HG03571 (cell line): ENCODE results near the gene MT4.

Source experiments
- ATAC-seq: cut with Tn5 transposase; IDR thresholded peaks from one replicate; pipeline ENCODE4 v1.9.1; 2021; ENCODE audit not compliant: unreplicated experiment

Gene MT4

GRCh38 chr16:56564793-56565477, at the start of gene MT4:
TSS of gene MT4 (plus strand) at chr16:56565073. CDS start at chr16:56565129, 56 bp downstream.
- no peak for ATAC-seq

GRCh38 chr16:56515665-56516064, 49.2 kb upstream of the MT4 start:
- ATAC-seq = no peak

- no peak for ATAC-seq
Observed at GRCh38 chr16:56517206-56517605, 47.7 kb upstream of the MT4 start.

- ATAC-seq = no peak
Observed at GRCh38 chr16:56518425-56518824, 46.4 kb upstream of the MT4 start.

- ATAC-seq = peak; percentile 86
Observed at GRCh38 chr16:56519459-56520250, 45.2 kb upstream of the MT4 start, which contains the start of gene BBS2. TSS of gene BBS2 (minus strand) at chr16:56520024. CDS start at chr16:56519862, 162 bp downstream.

- no peak for ATAC-seq
Observed at GRCh38 chr16:56520251-56520577, 44.7 kb upstream of the MT4 start.

GRCh38 chr16:56525236-56525635, 39.6 kb upstream of the MT4 start:
- ATAC-seq = no peak

GRCh38 chr16:56530872-56531271, 34.0 kb upstream of the MT4 start:
- ATAC-seq = no peak

- ATAC-seq = no peak
Observed at GRCh38 chr16:56532714-56533113, 32.2 kb upstream of the MT4 start.

GRCh38 chr16:56534847-56535383, 30.0 kb upstream of the MT4 start:
- no peak for ATAC-seq

- no peak for ATAC-seq
Observed at GRCh38 chr16:56538331-56538730, 26.5 kb upstream of the MT4 start.

GRCh38 chr16:56539656-56540055, 25.2 kb upstream of the MT4 start:
- no peak for ATAC-seq

GRCh38 chr16:56542039-56542438, 22.8 kb upstream of the MT4 start:
- no peak for ATAC-seq

- no peak for ATAC-seq
Observed at GRCh38 chr16:56547120-56547948, 17.5 kb upstream of the MT4 start.

- ATAC-seq = no peak
Observed at GRCh38 chr16:56547949-56548567, 16.8 kb upstream of the MT4 start.

GRCh38 chr16:56549161-56549560, 15.7 kb upstream of the MT4 start:
- no peak for ATAC-seq

- ATAC-seq = no peak
Observed at GRCh38 chr16:56549744-56550385, 15.0 kb upstream of the MT4 start.

- ATAC-seq = no peak
Observed at GRCh38 chr16:56551796-56552738, 12.8 kb upstream of the MT4 start.

- ATAC-seq = no peak
Observed at GRCh38 chr16:56554441-56554840, 10.4 kb upstream of the MT4 start.
